ENCODE measurements around the gene DNAJC30. TPM values are rescaled to one million over a fixed set of nuclear protein-coding genes. Genes with fewer than 3 reads are reported as not detected.

DNAJC30 gene
- total RNA-seq, 1 experiment from 2014 or later, result 8.5 TPM

- Histone ChIP-seq H3K9me3 (ENCODE audit: control insufficient read depth in 1 of 2, insufficient read depth in 1 of 2, low read depth in 1 of 2, low read length in 2 of 2) (no peaks in the 10 kb centered on the region), H3K9ac (ENCODE audit: low read length) (peak overlapping the region; percentile 80), H3K27me3 (ENCODE audit: insufficient read depth, low read length) (no peaks in the 10 kb centered on the region), H3K79me2 (ENCODE audit: insufficient read depth, low read length) (no peaks in the 10 kb centered on the region), H3K4me2 (ENCODE audit: low read length) (peak overlapping the region; percentile 88), H4K20me1 (ENCODE audit: insufficient read depth) (no peaks in the 10 kb centered on the region), H3K27ac (ENCODE audit: low read depth, low read length) (peak overlapping the region; percentile 72; the same call in 1 of the 2 replicates), H3K9me2 (ENCODE audit: insufficient read depth) (no peaks in the 10 kb centered on the region), H3K36me3 (ENCODE audit: control insufficient read depth in 1 of 2, insufficient read depth in 2 of 2, low read length in 2 of 2) (no peaks in the 10 kb centered on the region), H3K4me3 (replicated peaks in 1 of 2; ENCODE audit: low read depth in 1 of 2, low read length in 2 of 2) (peak overlapping the region; percentile 64 to 65), H3K4me1 (ENCODE audit: control insufficient read depth in 1 of 2, insufficient read depth in 2 of 2, low read length in 2 of 2) (peaks cover 13 to 39% of the 10 kb centered on the region in 2 experiments), H2AFZ (ENCODE audit: low read depth, low read length, poor library complexity, severe bottlenecking) (no peak overlapping the region)
- POLR2A ChIA-PET, result no interaction called here
- TF ChIP-seq, protein P1, sequence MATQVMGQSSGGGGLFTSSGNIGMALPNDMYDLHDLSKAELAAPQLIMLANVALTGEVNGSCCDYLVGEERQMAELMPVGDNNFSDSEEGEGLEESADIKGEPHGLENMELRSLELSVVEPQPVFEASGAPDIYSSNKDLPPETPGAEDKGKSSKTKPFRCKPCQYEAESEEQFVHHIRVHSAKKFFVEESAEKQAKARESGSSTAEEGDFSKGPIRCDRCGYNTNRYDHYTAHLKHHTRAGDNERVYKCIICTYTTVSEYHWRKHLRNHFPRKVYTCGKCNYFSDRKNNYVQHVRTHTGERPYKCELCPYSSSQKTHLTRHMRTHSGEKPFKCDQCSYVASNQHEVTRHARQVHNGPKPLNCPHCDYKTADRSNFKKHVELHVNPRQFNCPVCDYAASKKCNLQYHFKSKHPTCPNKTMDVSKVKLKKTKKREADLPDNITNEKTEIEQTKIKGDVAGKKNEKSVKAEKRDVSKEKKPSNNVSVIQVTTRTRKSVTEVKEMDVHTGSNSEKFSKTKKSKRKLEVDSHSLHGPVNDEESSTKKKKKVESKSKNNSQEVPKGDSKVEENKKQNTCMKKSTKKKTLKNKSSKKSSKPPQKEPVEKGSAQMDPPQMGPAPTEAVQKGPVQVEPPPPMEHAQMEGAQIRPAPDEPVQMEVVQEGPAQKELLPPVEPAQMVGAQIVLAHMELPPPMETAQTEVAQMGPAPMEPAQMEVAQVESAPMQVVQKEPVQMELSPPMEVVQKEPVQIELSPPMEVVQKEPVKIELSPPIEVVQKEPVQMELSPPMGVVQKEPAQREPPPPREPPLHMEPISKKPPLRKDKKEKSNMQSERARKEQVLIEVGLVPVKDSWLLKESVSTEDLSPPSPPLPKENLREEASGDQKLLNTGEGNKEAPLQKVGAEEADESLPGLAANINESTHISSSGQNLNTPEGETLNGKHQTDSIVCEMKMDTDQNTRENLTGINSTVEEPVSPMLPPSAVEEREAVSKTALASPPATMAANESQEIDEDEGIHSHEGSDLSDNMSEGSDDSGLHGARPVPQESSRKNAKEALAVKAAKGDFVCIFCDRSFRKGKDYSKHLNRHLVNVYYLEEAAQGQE (IDR thresholded peaks at IDR 0.05; ENCODE audit: low read depth), result no peak
- TF ChIP-seq ATF3 (IDR thresholded peaks at IDR 0.05) (no peak), FOSL1 (IDR thresholded peaks at IDR 0.05; ENCODE audit: low read depth) (no peak), EZH2 (IDR thresholded peaks at IDR 0.05) (no peak), POLR2A (IDR thresholded peaks at IDR 0.05; ENCODE audit: borderline replicate concordance, extremely low read depth, insufficient read depth, insufficient read length) (no peak), POLR2AphosphoS5 (IDR thresholded peaks at IDR 0.05; ENCODE audit: low read depth, low read length) (no peak), CTCF (IDR thresholded peaks at IDR 0.05 in 2 of 3, conservative IDR thresholded peaks at IDR 0.05 in 1 of 3; ENCODE audit: borderline replicate concordance in 1 of 3, insufficient read depth in 1 of 3, low read depth in 2 of 3, low read length in 2 of 3) (no peak), ZNF274 (IDR thresholded peaks at IDR 0.05; ENCODE audit: low read depth, low read length) (no peak), ELF1 (IDR thresholded peaks at IDR 0.05; ENCODE audit: borderline replicate concordance, low read depth) (no peak), EZH2phosphoT487 (IDR thresholded peaks at IDR 0.05; ENCODE audit: borderline replicate concordance) (no peak), RAD21 (IDR thresholded peaks at IDR 0.05; ENCODE audit: low read depth) (no peak), TCF7L2 (IDR thresholded peaks at IDR 0.05; ENCODE audit: borderline replicate concordance, extremely low read depth, insufficient read depth, insufficient read length) (no peak), SIN3A (IDR thresholded peaks at IDR 0.05; ENCODE audit: low read depth) (no peak), CEBPB (IDR thresholded peaks at IDR 0.05; ENCODE audit: low read depth) (no peak)
- intact Hi-C loops (cut with micrococcal nuclease), result no loop called here
- CTCF ChIA-PET, result no interaction called here
- BruUV-seq (replicated peaks), result no TSS peak
- DNase-seq (ENCODE audit: low read depth, low spot score), result no peak
- no peak for ATAC-seq
- RAD21 ChIA-PET (ENCODE audit: low non-redundant PET in 1 of 2, low total read pairs in 2 of 2, uncharacterized antibody in 2 of 2, unreplicated experiment in 2 of 2), result no interaction called here
Measured at GRCh38 chr7:73648593-73649332, 34.5 kb downstream of the DNAJC30 start.

Data from HCT116 (cell line).